Large intestine (tissue), 3 donors: ENCODE data around the gene SSBP3. TPM values are rescaled to one million over a fixed set of nuclear protein-coding genes. Genes with fewer than 3 reads are reported as not detected.

Experiments used
- DNase-seq, 2 donors: peaks; one replicate each; pipeline versions ENCODE4 v3.0.0 to v3.0.0-alpha.2; 2013
- H3K27ac ChIP-seq: one replicate; pipeline ENCODE4 v1.5.1; 2013; ENCODE audit warnings: low read length
- H3K27me3 ChIP-seq: 2 replicates; pipeline ENCODE4 v1.6.1; 2013; ENCODE audit warnings: low read length; ENCODE audit not compliant: control insufficient read depth, insufficient read depth
- H3K36me3 ChIP-seq: 2 replicates; pipeline ENCODE4 v1.6.1; 2013; ENCODE audit warnings: low read length; ENCODE audit not compliant: control insufficient read depth, insufficient read depth
- H3K4me1 ChIP-seq: one replicate; pipeline ENCODE4 v1.6.1; 2013; ENCODE audit warnings: low read length; ENCODE audit not compliant: control insufficient read depth, insufficient read depth
- H3K4me3 ChIP-seq: one replicate; pipeline ENCODE4 v1.5.1; 2013; ENCODE audit warnings: low read length
- H3K9me3 ChIP-seq: one replicate; pipeline ENCODE4 v1.6.1; 2013; ENCODE audit warnings: mild to moderate bottlenecking, low read depth, low read length, moderate library complexity; ENCODE audit not compliant: control insufficient read depth
- whole genome bisulfite sequencing: methylation state at CpG from one replicate; pipeline ENCODE4 v1.1.5; 2013; ENCODE audit warnings: low lambda C conversion rate; ENCODE audit not compliant: insufficient coverage; 5-methylcytosine and 5-hydroxymethylcytosine counted together
- polyA plus RNA-seq: library from polyadenylated mRNA; unstranded; fragments of 120-200 nt; gene quantifications from one replicate; pipeline ENCODE4 v1.2.1, GENCODE V29; 2013

The SSBP3 gene
- polyA plus RNA-seq, 1 donor, result 48.2 TPM

DNA sequence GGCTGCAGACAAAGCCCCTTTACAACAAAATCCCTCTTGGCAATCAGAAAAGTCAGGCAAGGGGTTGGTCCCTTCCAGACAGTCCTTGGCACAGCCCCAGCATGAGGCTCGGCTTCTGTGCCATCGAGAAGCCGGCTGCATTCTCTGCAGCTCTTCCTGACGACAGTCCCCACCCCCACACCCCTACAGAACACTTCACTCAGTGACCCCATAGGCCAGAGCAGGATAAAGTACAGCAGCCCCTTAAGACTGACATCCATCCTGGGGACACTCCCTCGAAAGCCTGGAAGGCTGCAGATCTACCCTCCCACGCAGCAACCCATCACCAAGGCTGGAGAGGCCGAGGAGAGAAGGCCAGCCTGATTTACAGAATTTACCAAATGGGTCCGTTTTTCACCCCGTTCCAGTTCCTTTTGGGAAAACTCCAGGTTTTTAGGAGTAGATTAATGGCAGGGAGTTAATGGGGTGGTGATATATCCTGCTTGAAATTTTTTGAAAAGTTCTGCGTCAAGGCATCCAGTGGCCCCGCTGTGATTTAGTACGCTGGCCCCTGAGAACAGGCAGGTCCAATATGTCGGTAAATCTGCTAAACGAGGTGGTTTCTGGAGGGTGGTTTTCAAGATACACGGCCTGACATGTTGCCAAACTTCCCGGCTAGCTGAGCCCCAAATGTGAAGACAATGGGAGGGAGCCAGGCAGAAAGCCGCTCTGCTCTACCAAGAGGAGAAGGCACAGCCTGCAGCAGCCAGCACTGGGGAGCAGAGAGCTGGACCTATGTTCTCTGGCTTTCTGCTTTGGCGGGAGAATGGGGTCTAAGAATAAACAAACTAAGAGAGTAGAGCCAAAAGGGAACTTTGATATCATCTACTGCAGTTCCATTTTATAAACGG, 81.7 kb downstream of the SSBP3 start:
- peaks cover 54% of the 10 kb centered on the region for H3K4me1 ChIP-seq
- no peaks in the 10 kb centered on the region for H3K9me3 ChIP-seq
- H3K27ac ChIP-seq, result peak overlapping the region; percentile 50
- no peak for DNase-seq
- H3K36me3 ChIP-seq, result no peaks in the 10 kb centered on the region
- H3K4me3 ChIP-seq, result no peak overlapping the region
- WGBS, result 50% methylated on average over 2 of the region's 19 CpGs
- H3K27me3 ChIP-seq, result no peaks in the 10 kb centered on the region

DNA sequence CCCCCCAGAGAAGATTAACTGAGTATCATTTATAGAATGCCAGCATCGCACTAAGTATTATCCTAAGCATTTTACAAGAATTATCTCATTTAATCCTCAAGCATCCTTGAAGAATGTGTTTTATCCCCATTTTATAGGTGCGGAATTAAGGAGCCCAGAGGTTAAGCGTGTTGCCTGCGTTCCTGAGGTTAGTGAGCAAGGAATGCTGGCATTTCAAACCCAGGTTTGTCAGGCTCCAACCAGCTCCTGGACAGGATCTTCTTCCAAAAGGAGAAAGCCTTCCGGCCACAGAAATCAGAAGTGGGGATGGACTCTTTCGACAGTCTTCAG, 82.3 kb downstream of the SSBP3 start:
- WGBS, result 100% methylated on average over 1 of the region's 6 CpGs
- Histone ChIP-seq H3K4me1 (peaks cover 48% of the 10 kb centered on the region), H3K36me3 (no peaks in the 10 kb centered on the region), H3K9me3 (no peaks in the 10 kb centered on the region), H3K27me3 (no peaks in the 10 kb centered on the region), H3K27ac (peak overlapping the region; percentile 50), H3K4me3 (no peak overlapping the region)
- DNase-seq, result no peak

DNA sequence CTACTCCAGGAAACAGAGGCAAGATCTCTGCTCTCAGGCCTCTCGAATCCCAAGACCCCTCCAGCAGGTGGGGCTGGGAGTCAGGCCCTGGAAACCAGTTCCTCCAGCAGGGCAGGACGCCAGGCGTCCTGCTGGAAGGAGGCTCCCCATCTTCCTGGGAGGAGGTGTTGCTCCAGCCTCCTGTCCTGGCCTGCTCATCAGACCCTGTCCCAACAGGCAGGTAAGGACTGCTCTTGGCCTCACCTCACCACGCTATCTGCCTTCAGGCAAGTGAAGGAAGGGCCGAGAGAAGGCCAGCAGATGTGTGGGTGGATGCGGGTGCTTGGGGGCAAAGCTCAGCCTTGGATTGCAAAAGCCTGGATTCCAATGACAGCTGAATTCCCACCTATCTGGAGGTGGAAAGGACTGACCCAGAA, 82.9 kb downstream of the SSBP3 start:
- WGBS, result no CpG with 5 or more reads among the region's 6 CpGs

DNA sequence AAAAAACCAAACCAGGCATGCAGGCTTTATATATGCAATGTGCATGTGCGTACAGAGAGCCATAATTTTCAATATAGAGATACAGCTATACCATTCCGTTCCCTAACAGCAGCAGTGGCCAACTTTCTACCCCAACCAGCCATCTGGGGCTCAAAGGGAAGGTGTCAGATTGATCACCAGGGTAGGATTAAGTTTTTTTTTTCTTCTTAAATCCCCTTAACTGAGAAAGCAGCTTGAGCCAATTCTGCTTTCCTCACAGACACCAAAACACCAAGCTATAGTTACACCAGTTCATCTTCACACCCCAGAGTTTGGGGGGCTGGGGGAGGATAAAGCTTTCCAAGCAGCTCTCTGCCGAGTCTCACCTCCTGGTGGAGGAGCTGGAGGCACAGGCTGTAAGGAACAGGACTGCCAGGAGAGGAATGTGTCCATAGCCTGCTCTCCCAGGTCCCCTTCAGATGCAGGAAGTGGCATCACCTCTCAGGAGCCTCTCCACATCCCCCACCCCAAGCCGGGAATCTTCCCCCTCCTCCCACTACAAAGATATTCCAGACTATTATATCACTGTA, 87.9 kb downstream of the SSBP3 start:
- Histone ChIP-seq H3K27ac (no peak overlapping the region), H3K36me3 (no peaks in the 10 kb centered on the region), H3K9me3 (no peaks in the 10 kb centered on the region), H3K27me3 (no peaks in the 10 kb centered on the region), H3K4me3 (no peak overlapping the region), H3K4me1 (peaks cover 29% of the 10 kb centered on the region)
- 83% methylated on average over 1 of the region's 4 CpGs for WGBS
- DNase-seq, result no peak

More for the DNA sequence above, 82.9 kb downstream of the SSBP3 start:
- H3K36me3 ChIP-seq, result no peaks in the 10 kb centered on the region
- H3K4me1 ChIP-seq, result peaks cover 48% of the 10 kb centered on the region
- H3K4me3 ChIP-seq, result no peak overlapping the region
- no peaks in the 10 kb centered on the region for H3K27me3 ChIP-seq
- DNase-seq, result peak; percentile 84 to 91
- H3K27ac ChIP-seq, result peak overlapping the region; percentile 50
- no peaks in the 10 kb centered on the region for H3K9me3 ChIP-seq

GRCh38 chr1:54317084-54317483, 89.1 kb downstream of the SSBP3 start:
- no peak overlapping the region for H3K27ac ChIP-seq
- no peaks in the 10 kb centered on the region for H3K9me3 ChIP-seq
- no peak overlapping the region for H3K4me3 ChIP-seq
- H3K36me3 ChIP-seq, result no peaks in the 10 kb centered on the region
- no peaks in the 10 kb centered on the region for H3K27me3 ChIP-seq
- H3K4me1 ChIP-seq, result peaks cover 26% of the 10 kb centered on the region
- no peak for DNase-seq
- WGBS, result 100% methylated on average over 2 of the region's 7 CpGs

DNA sequence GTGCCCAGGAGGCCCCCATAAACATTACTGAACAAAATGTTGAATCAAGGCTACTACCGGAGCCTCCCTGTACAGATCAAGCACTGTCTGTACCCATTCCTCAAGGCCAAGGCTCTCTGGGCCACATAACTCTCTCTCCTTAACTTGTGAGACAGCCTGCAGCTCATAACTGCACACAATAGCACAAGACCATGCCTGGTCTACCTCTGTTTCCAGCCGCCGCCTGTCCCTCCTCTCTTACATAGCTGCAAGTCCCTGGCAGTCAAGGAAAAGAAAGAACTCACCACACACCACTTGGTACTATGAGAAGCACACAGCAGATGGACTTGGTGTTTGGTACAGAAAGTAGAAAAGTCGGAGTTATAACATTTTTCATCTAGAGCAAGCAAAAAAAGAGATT, 91.1 kb downstream of the SSBP3 start:
- H3K36me3 ChIP-seq, result no peaks in the 10 kb centered on the region
- no peak for DNase-seq
- H3K27me3 ChIP-seq, result no peaks in the 10 kb centered on the region
- WGBS, result 100% methylated on average over 1 of the region's 4 CpGs
- no peak overlapping the region for H3K4me3 ChIP-seq
- no peak overlapping the region for H3K27ac ChIP-seq
- peaks cover 25% of the 10 kb centered on the region for H3K4me1 ChIP-seq
- H3K9me3 ChIP-seq, result no peaks in the 10 kb centered on the region

GRCh38 chr1:54314696-54315095, 91.5 kb downstream of the SSBP3 start:
- Histone ChIP-seq H3K27me3 (no peaks in the 10 kb centered on the region), H3K9me3 (no peaks in the 10 kb centered on the region), H3K36me3 (no peaks in the 10 kb centered on the region), H3K27ac (no peak overlapping the region), H3K4me3 (no peak overlapping the region), H3K4me1 (peaks cover 23% of the 10 kb centered on the region)
- DNase-seq, result no peak
- WGBS, result no CpG with 5 or more reads among the region's 6 CpGs

GRCh38 chr1:54312796-54313316, 93.3 kb downstream of the SSBP3 start:
- H3K4me1 ChIP-seq, result peaks cover 22% of the 10 kb centered on the region
- no peaks in the 10 kb centered on the region for H3K36me3 ChIP-seq
- H3K4me3 ChIP-seq, result no peak overlapping the region
- WGBS, result no CpG with 5 or more reads among the region's 7 CpGs
- H3K27me3 ChIP-seq, result no peaks in the 10 kb centered on the region
- peak overlapping the region; percentile 55 for H3K27ac ChIP-seq
- no peaks in the 10 kb centered on the region for H3K9me3 ChIP-seq
- DNase-seq, result peak; percentile 74 to 75

DNA sequence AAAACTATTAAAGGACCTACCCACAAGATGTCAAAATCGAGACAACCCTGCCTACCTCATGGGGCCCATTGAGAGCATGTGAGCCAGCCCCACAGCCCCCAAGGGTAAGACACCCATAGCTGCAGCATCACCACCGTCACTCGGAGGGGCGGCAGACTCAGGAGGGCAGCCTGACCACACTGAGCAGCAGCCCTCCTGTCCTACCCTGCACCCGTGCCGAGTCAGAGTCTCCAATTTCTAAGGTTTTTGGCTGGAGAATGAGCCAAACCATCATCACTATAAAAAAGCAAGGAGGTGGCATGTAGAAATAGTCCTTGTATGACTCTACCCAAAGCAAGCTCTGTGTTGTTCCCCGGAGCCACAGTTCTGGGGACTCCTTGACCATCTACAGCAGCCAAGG, 94.7 kb downstream of the SSBP3 start:
- no peaks in the 10 kb centered on the region for H3K9me3 ChIP-seq
- H3K27ac ChIP-seq, result no peak overlapping the region
- no peak overlapping the region for H3K4me3 ChIP-seq
- no peaks in the 10 kb centered on the region for H3K27me3 ChIP-seq
- H3K36me3 ChIP-seq, result no peaks in the 10 kb centered on the region
- no peak for DNase-seq
- peaks cover 22% of the 10 kb centered on the region for H3K4me1 ChIP-seq
- WGBS, result no CpG with 5 or more reads among the region's 7 CpGs

DNA sequence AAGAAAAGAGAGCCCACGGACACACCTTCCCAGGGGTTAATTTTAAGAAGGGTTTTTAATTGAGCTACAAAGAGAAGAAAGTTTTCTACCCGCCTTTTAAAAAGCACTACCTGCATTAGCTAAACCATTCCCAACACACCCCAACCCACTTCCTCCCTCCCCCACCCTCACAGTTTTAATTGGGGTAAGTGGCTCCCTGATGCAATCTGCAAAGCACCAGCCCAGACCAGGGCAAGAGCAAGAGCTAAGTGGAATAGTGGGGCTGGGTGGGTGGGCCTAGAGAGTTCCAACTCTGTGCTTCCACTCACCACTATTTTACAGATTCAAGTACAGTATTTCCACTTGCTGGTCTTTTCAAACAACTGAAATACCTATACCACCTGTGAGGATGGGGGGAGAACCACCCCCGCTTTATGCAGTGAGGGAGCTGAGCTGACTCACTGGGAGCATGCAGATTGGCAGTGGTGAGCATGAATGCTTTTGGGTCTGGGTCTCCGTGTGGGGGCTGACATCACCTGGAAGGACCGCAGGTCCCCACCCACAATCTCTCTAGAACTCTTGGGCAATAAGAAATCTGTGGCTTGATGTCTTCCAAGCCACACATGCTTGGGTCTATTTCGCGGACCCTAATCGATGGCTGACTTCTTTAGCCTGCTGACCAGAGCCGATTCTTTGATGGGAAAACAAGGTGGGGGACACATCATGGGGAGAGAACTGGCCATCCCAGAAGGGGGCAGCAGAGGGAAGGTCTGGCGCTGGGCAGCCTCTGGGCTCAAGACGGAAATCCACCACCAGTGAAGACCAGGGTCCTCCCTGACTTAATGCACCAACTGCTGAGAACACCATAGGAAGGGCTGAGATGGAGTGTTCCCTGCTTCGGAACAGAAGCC, 95.5 kb downstream of the SSBP3 start:
- no peak overlapping the region for H3K27ac ChIP-seq
- no CpG with 5 or more reads among the region's 12 CpGs for WGBS
- H3K4me3 ChIP-seq, result no peak overlapping the region
- DNase-seq, result no peak
- H3K4me1 ChIP-seq, result peaks cover 22% of the 10 kb centered on the region
- H3K36me3 ChIP-seq, result no peaks in the 10 kb centered on the region
- H3K27me3 ChIP-seq, result no peaks in the 10 kb centered on the region
- H3K9me3 ChIP-seq, result no peaks in the 10 kb centered on the region
